Transverse colon (tissue), 4 donors: Measurements from ENCODE around the gene FBXO31. TPM values are rescaled to one million over a fixed set of nuclear protein-coding genes. Genes with fewer than 3 reads are reported as not detected.

ENCODE experiments used
- DNase-seq: peaks from one replicate; pipeline ENCODE4 v3.0.0-alpha.2; 2019
- H3K27ac ChIP-seq, 4 donors: fragments of 200-600 bp; sonication (generic); 2 replicates each; pipeline ENCODE4 v1.5.1; 2016 to 2018; ENCODE audit warnings: inconsistent platforms in 4 of 4
- H3K27me3 ChIP-seq: fragments of 200-600 bp; sonication (generic); 2 replicates; pipeline ENCODE4 v1.5.1; 2017; ENCODE audit warnings: inconsistent platforms
- H3K36me3 ChIP-seq, 4 donors: fragments of 200-600 bp; sonication (generic); 2 replicates each; pipeline ENCODE4 v1.5.1; 2017 to 2019; ENCODE audit warnings: inconsistent platforms in 4 of 4
- H3K4me1 ChIP-seq, 4 donors: fragments of 200-600 bp; sonication (generic); 2 replicates each; pipeline ENCODE4 v1.5.1; 2017 to 2020; ENCODE audit warnings: inconsistent platforms in 4 of 4
- H3K4me3 ChIP-seq, 4 donors: fragments of 200-600 bp; sonication (generic); 1 replicate in 1 of 4; 2 replicates in 3 of 4; pipeline versions ENCODE4 v1.5.1 to v1.6.1; 2017 to 2019; ENCODE audit warnings: inconsistent platforms in 4 of 4
- H3K9me3 ChIP-seq, 2 donors: fragments of 200-600 bp; sonication (generic); 2 replicates each; pipeline ENCODE4 v1.5.1; 2017 to 2019; ENCODE audit warnings: inconsistent platforms in 2 of 2
- EP300 ChIP-seq: sonication (generic); formaldehyde crosslinking; IDR thresholded peaks from one replicate; pipeline ENCODE4 v1.6.1; 2017; ENCODE audit warnings: antibody characterized with exemption, low read depth
- POLR2A ChIP-seq: fragments of 450-650 bp; IDR thresholded peaks from one replicate; pipeline ENCODE4 v1.6.1; 2016; ENCODE audit warnings: antibody characterized with exemption, mild to moderate bottlenecking, moderate library complexity
- POLR2AphosphoS5 ChIP-seq, 3 donors: sonication (generic); formaldehyde crosslinking; IDR thresholded peaks; one replicate each; pipeline ENCODE4 v1.6.1; 2016; ENCODE audit warnings: antibody characterized with exemption in 3 of 3
- WGBS, 2 donors: methylation state at CpG; one replicate each; pipeline ENCODE4 v1.1.5; 2018; ENCODE audit warnings: low coverage in 1 of 2; 5-methylcytosine and 5-hydroxymethylcytosine counted together
- in situ Hi-C, 4 donors: fragments of 200-750 bp; cut with MboI; loops; one replicate each; pipeline versions ENCODE4 v1.15.0 to v1.15.1; 2017; ENCODE audit warnings: low sequenced_read_pairs in 3 of 4, low pct_ligation_motif_present in 1 of 4, low pct_unique_long_range_greater_than_20kb in 1 of 4
- intact Hi-C: fragments of 100-400 bp; cut with DNase I; formaldehyde crosslinking; loops from one replicate; pipeline ENCODE4 v1.15.1; 2023; ENCODE audit warnings: low total_unique reads
- total RNA-seq, 4 donors: library from RNA; depleted of rRNA; stranded (reverse); fragments of >200 nt; gene quantifications; one replicate each; pipeline ENCODE4 v1.1.0, GENCODE V29; 2016
- TF ChIP-seq, protein P1 (sequence below), 5 experiments: fragments of 200-600 bp in 3 of 5; fragments of 450-650 bp in 2 of 5; sonication (generic) in 3 of 5; IDR thresholded peaks; 1 replicate in 2 of 5; 2 replicates in 3 of 5; pipeline ENCODE4 v1.5.1; 2016 to 2017; ENCODE audit warnings: antibody characterized with exemption in 5 of 5, inconsistent platforms in 3 of 5, mild to moderate bottlenecking in 2 of 5, moderate library complexity in 1 of 5

FBXO31 gene
- total RNA-seq, 4 donors from 2014 or later: 83.6 to 403 (median 224) TPM

DNA sequence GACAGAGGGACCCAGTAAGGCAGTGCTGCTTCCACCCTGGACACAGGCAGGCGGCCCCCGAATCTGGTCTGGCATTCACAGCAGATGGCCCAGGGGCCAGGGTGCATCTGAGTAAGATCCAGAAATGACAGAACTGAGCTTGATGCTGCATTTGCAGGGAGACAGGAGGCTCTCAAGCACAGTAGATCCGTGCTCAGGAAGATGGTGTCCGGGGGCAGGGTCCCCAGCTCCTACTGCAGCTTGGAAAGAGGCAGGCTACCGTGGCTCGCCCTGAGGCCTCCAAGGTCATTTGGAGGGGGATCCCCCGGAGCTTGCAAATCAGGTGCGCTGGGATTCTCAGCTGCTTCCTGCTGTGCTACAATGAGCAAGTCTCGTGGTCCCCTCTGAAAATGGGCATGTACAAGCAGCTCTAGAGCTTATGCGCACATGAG, 68.6 kb downstream of the FBXO31 start:
- Histone ChIP-seq H3K27ac (no peak overlapping the region), H3K4me3 (no peak overlapping the region), H3K36me3 (no peaks in the 10 kb centered on the region), H3K9me3 (no peaks in the 10 kb centered on the region), H3K27me3 (no peaks in the 10 kb centered on the region), H3K4me1 (peaks cover 7 to 11% (median 9%) of the 10 kb centered on the region in 4 donors)
- intact Hi-C loops: loop anchor here (5.0 kb wide), 1 partner anchor 77 kb away; the partner anchor contains the start of gene MAP1LC3B
- 60 to 94% methylated on average over 1 to 10 of the region's 10 CpGs for WGBS, 2 donors
- in situ Hi-C loops: loop anchor here in 1 of 4 donors (25.0 kb wide), 1 partner anchor 322 kb away; no protein-coding TSS in a partner anchor
- no peak for TF ChIP-seq EP300
- TF ChIP-seq, protein P1, sequence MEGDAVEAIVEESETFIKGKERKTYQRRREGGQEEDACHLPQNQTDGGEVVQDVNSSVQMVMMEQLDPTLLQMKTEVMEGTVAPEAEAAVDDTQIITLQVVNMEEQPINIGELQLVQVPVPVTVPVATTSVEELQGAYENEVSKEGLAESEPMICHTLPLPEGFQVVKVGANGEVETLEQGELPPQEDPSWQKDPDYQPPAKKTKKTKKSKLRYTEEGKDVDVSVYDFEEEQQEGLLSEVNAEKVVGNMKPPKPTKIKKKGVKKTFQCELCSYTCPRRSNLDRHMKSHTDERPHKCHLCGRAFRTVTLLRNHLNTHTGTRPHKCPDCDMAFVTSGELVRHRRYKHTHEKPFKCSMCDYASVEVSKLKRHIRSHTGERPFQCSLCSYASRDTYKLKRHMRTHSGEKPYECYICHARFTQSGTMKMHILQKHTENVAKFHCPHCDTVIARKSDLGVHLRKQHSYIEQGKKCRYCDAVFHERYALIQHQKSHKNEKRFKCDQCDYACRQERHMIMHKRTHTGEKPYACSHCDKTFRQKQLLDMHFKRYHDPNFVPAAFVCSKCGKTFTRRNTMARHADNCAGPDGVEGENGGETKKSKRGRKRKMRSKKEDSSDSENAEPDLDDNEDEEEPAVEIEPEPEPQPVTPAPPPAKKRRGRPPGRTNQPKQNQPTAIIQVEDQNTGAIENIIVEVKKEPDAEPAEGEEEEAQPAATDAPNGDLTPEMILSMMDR (IDR thresholded peaks at IDR 0.05): no peak
- no peak for TF ChIP-seq POLR2AphosphoS5 (IDR thresholded peaks at IDR 0.05)
- no peak for TF ChIP-seq POLR2A
- no peak for DNase-seq

DNA sequence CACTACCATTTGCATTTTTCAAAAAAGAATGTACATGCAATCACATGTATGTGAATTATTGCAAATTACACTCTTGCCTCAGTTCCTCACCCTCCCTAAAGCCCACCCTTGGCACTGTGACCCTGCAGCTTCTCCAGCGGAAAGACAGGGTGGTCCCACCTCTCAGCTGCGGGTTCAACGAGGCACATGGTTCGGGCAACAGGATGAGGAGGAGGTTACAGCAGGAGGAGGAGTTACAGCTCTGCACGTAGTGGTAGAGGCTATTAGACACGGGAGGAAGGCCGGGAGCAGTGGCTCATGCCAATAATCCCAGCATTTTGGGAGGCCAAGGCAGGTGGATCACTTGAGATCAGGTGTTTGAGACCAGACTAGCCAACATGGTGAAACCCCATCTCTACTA, 71.6 kb downstream of the FBXO31 start:
- Histone ChIP-seq H3K4me3 (no peak overlapping the region), H3K27ac (no peak overlapping the region), H3K36me3 (no peaks in the 10 kb centered on the region), H3K27me3 (no peaks in the 10 kb centered on the region), H3K4me1 (no peaks in the 10 kb centered on the region), H3K9me3 (no peaks in the 10 kb centered on the region)
- DNase-seq: no peak
- intact Hi-C loops: no loop called here
- in situ Hi-C loops: loop anchor here in 1 of 4 donors (25.0 kb wide), 1 partner anchor 325 kb away; no protein-coding TSS in a partner anchor
- TF ChIP-seq POLR2AphosphoS5 (IDR thresholded peaks at IDR 0.05) (no peak), EP300 (no peak), POLR2A (no peak)
- TF ChIP-seq, protein P1 (IDR thresholded peaks at IDR 0.05): no peak
- WGBS, 2 donors: 91 to 95% methylated on average over 5 to 7 of the region's 7 CpGs

- 80 to 99% methylated on average over 2 to 4 of the region's 5 CpGs for WGBS, 2 donors
- in situ Hi-C loops (loop anchor here in 1 of 4 donors (25.0 kb wide), 1 partner anchor 326 kb away; no protein-coding TSS in a partner anchor), intact Hi-C loops (no loop called here)
Measured at GRCh38 chr16:87311387-87311786, 72.2 kb downstream of the FBXO31 start.

GRCh38 chr16:87310610-87311009, 73.0 kb downstream of the FBXO31 start:
- Histone ChIP-seq H3K4me3 (no peak overlapping the region), H3K27me3 (no peaks in the 10 kb centered on the region), H3K9me3 (no peaks in the 10 kb centered on the region), H3K4me1 (peaks cover 0 to 5% (median 0%) of the 10 kb centered on the region in 4 donors), H3K27ac (no peak overlapping the region), H3K36me3 (no peaks in the 10 kb centered on the region)
- in situ Hi-C loops (loop anchor here in 1 of 4 donors (25.0 kb wide), 1 partner anchor 327 kb away; no protein-coding TSS in a partner anchor), intact Hi-C loops (no loop called here)
- no peak for DNase-seq
- TF ChIP-seq POLR2AphosphoS5 (IDR thresholded peaks at IDR 0.05): no peak
- no peak for TF ChIP-seq POLR2A
- TF ChIP-seq EP300: no peak
- TF ChIP-seq, protein P1 (IDR thresholded peaks at IDR 0.05): no peak
- 90% methylated on average over 7 of the region's 7 CpGs; no CpG with 5 or more reads in 1 of the 2 donors for WGBS, 2 donors

More at GRCh38 chr16:87311387-87311786, 72.2 kb downstream of the FBXO31 start:
- Histone ChIP-seq H3K4me1 (no peaks in the 10 kb centered on the region), H3K4me3 (no peak overlapping the region), H3K9me3 (no peaks in the 10 kb centered on the region), H3K27me3 (no peaks in the 10 kb centered on the region), H3K36me3 (no peaks in the 10 kb centered on the region), H3K27ac (no peak overlapping the region)
- DNase-seq: no peak
- TF ChIP-seq EP300 (no peak), POLR2AphosphoS5 (IDR thresholded peaks at IDR 0.05) (no peak), POLR2A (no peak)
- TF ChIP-seq, protein P1 (IDR thresholded peaks at IDR 0.05): no peak
